ENCODE measurements around the gene ACAD8. TPM values are rescaled to one million over a fixed set of nuclear protein-coding genes. Genes with fewer than 3 reads are reported as not detected.

ACAD8 gene
- total RNA-seq, 4 donors from 2014 or later = 46.3 to 71.2 (median 59.8) TPM

DNA sequence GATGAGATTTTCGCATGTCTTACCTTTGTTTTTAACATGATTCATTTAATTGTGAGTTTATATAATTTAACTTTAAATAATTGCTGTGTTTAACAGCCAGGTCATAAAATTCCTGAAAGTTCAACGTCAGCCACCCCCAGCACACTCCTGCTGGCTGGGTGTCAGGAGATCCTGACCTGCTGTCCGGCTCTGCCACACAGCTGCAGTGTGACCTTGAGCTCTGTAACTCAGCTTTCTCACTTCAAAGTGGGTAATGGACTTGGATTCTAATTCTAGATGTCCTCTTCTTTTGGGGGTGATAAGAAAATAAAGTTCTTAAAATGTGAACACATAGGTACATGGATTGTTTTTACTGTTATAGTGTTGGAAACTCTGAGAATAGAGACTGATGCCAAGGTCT lies 18.0 kb upstream of the ACAD8 start:
- WGBS = 86% methylated on average over 3 of the region's 3 CpGs
- no peak overlapping the region for H3K27ac ChIP-seq

DNA sequence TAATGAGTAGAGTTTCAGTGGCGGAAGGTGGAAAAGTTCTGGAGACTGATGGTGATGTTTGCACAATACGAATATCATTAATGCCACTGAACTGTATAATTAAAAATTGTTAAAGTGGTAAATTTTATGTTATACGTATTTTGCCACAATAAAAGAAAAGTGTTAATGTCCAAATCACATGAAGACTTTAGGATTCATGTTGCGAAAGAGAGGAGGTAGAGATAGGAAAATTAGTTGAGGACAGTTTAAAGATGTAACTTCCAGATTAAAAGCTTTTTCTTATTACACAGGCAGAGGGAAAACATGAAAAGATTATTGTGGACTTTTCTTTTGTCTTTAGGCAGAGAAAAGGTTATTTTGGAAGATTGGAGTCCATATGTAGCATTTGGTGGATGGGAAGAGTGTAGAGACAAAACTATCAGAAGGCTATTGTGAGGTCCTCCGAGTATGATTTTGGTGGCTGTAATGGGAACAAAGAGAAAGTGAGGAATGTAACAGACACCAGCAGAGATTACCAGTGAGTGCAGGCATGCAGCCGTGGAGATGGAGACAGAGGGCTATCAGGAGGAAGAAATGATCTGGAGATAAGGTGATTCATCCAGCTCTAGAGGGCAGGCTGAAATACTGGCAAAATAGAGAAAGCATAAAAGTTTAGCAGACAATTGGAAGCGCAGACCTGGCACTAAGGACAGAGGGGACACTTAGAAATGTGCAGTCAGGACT lies 16.4 kb upstream of the ACAD8 start:
- peaks cover 67% of the 10 kb centered on the region for H3K36me3 ChIP-seq
- no peak overlapping the region for H3K4me3 ChIP-seq
- WGBS = 91% methylated on average over 7 of the region's 7 CpGs
- peaks cover 7% of the 10 kb centered on the region for H3K4me1 ChIP-seq
- no peak for DNase-seq (ENCODE audit: low spot score in 2 of 2)
- H3K9me3 ChIP-seq = no peaks in the 10 kb centered on the region
- TF ChIP-seq EP300 (IDR thresholded peaks at IDR 0.05) = no peak
- no peak for TF ChIP-seq POLR2A (IDR thresholded peaks at IDR 0.05)
- TF ChIP-seq, protein P1, sequence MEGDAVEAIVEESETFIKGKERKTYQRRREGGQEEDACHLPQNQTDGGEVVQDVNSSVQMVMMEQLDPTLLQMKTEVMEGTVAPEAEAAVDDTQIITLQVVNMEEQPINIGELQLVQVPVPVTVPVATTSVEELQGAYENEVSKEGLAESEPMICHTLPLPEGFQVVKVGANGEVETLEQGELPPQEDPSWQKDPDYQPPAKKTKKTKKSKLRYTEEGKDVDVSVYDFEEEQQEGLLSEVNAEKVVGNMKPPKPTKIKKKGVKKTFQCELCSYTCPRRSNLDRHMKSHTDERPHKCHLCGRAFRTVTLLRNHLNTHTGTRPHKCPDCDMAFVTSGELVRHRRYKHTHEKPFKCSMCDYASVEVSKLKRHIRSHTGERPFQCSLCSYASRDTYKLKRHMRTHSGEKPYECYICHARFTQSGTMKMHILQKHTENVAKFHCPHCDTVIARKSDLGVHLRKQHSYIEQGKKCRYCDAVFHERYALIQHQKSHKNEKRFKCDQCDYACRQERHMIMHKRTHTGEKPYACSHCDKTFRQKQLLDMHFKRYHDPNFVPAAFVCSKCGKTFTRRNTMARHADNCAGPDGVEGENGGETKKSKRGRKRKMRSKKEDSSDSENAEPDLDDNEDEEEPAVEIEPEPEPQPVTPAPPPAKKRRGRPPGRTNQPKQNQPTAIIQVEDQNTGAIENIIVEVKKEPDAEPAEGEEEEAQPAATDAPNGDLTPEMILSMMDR (IDR thresholded peaks at IDR 0.05) = no peak
- no peak for TF ChIP-seq POLR2AphosphoS5 (IDR thresholded peaks at IDR 0.05)
- no peak overlapping the region for H3K27ac ChIP-seq
- H3K27me3 ChIP-seq = no peaks in the 10 kb centered on the region

More for the DNA sequence above, 18.0 kb upstream of the ACAD8 start:
- Histone ChIP-seq H3K36me3 (peaks cover 52% of the 10 kb centered on the region), H3K4me1 (peaks cover 21% of the 10 kb centered on the region), H3K27me3 (no peaks in the 10 kb centered on the region), H3K4me3 (no peak overlapping the region), H3K9me3 (no peaks in the 10 kb centered on the region)
- DNase-seq (ENCODE audit: low spot score in 2 of 2) = no peak
- no peak for TF ChIP-seq POLR2AphosphoS5 (IDR thresholded peaks at IDR 0.05)
- no peak for TF ChIP-seq EP300 (IDR thresholded peaks at IDR 0.05)
- no peak for TF ChIP-seq POLR2A (IDR thresholded peaks at IDR 0.05)
- TF ChIP-seq, protein P1 (IDR thresholded peaks at IDR 0.05) = no peak

DNA sequence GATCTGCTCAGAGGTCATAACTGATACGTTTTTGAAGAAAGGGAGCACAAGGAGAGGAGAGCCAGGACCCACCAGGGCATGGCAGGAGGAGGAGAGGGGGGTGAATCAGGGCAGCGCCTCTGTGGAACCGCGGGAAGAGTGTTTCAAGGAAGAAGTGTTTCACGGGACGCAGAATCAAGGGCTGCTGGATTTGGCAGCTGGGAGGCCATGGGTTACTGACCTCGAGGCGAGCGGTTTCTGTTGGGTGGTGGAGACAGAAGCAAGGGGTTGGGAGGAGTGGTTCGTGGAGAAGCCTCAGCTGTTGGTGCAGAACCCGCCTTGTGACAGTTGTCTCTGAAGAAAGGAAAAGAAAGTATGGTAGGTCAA lies 15.8 kb upstream of the ACAD8 start:
- H3K27ac ChIP-seq = no peak overlapping the region
- H3K4me3 ChIP-seq = no peak overlapping the region
- no peaks in the 10 kb centered on the region for H3K9me3 ChIP-seq
- no peak for TF ChIP-seq POLR2A (IDR thresholded peaks at IDR 0.05)
- TF ChIP-seq, protein P1 (IDR thresholded peaks at IDR 0.05) = no peak
- no peak for TF ChIP-seq POLR2AphosphoS5 (IDR thresholded peaks at IDR 0.05)
- TF ChIP-seq EP300 (IDR thresholded peaks at IDR 0.05) = no peak
- no peaks in the 10 kb centered on the region for H3K27me3 ChIP-seq
- peaks cover 3% of the 10 kb centered on the region for H3K4me1 ChIP-seq
- WGBS = 92% methylated on average over 11 of the region's 11 CpGs
- no peak for DNase-seq (ENCODE audit: low spot score in 2 of 2)
- peaks cover 72% of the 10 kb centered on the region for H3K36me3 ChIP-seq

DNA sequence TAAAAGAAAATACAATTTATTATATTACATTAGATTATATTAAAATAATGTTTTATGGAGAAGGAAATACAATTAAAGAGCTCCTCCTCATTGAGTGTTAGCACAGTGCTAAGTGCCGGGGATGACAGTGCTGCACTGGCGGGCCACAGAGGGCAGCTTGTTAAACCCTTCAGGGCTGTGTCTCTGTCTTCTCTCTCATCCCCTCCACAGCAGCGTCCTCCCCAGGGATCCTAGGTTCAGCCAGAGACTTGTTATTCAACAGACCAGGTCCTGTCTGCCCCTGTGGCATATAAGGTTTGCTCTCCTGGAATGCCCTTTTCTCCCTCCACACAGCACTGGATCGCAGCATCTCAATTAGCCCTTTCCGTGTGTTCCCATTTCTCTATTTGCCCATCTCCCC lies 14.4 kb upstream of the ACAD8 start:
- Histone ChIP-seq H3K4me1 (no peaks in the 10 kb centered on the region), H3K27ac (no peak overlapping the region), H3K4me3 (no peak overlapping the region), H3K27me3 (no peaks in the 10 kb centered on the region), H3K36me3 (peaks cover 86% of the 10 kb centered on the region), H3K9me3 (no peaks in the 10 kb centered on the region)
- no peak for DNase-seq (ENCODE audit: low spot score in 2 of 2)
- WGBS = 93% methylated on average over 5 of the region's 5 CpGs
- TF ChIP-seq POLR2AphosphoS5 (IDR thresholded peaks at IDR 0.05) = no peak
- TF ChIP-seq POLR2A (IDR thresholded peaks at IDR 0.05) = no peak
- TF ChIP-seq, protein P1 (IDR thresholded peaks at IDR 0.05) = no peak
- TF ChIP-seq EP300 (IDR thresholded peaks at IDR 0.05) = no peak

DNA sequence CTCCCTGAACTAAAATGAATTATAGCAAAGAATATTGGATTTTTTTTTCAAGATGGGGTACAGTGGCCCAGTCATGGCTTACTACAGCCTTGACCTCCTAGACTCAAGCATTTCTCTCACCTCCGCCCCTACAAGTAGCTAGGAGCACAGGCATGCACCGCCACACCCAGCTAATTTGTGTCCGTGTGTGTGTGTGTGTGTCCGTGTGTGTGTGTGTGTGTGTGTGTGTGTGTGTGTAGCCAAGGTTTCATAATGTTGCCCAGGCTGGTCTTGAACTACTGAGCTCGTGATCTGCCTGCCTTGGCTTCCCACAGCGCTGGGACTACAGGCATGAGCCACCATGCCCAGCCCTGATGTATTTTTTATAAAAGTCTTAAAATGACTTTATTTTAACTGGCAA lies 12.8 kb upstream of the ACAD8 start:
- Histone ChIP-seq H3K4me1 (no peaks in the 10 kb centered on the region), H3K4me3 (no peak overlapping the region), H3K27ac (no peak overlapping the region), H3K36me3 (peaks cover 90% of the 10 kb centered on the region), H3K9me3 (no peaks in the 10 kb centered on the region), H3K27me3 (no peaks in the 10 kb centered on the region)
- TF ChIP-seq POLR2AphosphoS5 (IDR thresholded peaks at IDR 0.05) = no peak
- no peak for TF ChIP-seq EP300 (IDR thresholded peaks at IDR 0.05)
- no peak for TF ChIP-seq POLR2A (IDR thresholded peaks at IDR 0.05)
- TF ChIP-seq, protein P1 (IDR thresholded peaks at IDR 0.05) = no peak
- WGBS = 62% methylated on average over 6 of the region's 6 CpGs
- DNase-seq (ENCODE audit: low spot score in 2 of 2) = no peak

Data from suprapubic skin (tissue), 4 donors.